Midbrain (tissue), 1 donor: ENCODE data around the gene RAVER2.
"Not testable (repeated sequence)": the region's sequence is repeated elsewhere in the genome, so short reads cannot be mapped to it uniquely, and the experiment has no call there.

Experiments used
- DNase-seq: peaks from one replicate; lab custom pipeline; 2025; lab: John Stamatoyannopoulos, UW

Gene RAVER2, protein sequence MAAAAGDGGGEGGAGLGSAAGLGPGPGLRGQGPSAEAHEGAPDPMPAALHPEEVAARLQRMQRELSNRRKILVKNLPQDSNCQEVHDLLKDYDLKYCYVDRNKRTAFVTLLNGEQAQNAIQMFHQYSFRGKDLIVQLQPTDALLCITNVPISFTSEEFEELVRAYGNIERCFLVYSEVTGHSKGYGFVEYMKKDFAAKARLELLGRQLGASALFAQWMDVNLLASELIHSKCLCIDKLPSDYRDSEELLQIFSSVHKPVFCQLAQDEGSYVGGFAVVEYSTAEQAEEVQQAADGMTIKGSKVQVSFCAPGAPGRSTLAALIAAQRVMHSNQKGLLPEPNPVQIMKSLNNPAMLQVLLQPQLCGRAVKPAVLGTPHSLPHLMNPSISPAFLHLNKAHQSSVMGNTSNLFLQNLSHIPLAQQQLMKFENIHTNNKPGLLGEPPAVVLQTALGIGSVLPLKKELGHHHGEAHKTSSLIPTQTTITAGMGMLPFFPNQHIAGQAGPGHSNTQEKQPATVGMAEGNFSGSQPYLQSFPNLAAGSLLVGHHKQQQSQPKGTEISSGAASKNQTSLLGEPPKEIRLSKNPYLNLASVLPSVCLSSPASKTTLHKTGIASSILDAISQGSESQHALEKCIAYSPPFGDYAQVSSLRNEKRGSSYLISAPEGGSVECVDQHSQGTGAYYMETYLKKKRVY

GRCh38 chr1:64744492-64745180 lies at the start of gene RAVER2:
Gene RAVER2 (plus strand): TSS chr1:64745075. CDS start chr1:64745173, 98 bp downstream.
- DNase-seq = peak; percentile 34

DNA sequence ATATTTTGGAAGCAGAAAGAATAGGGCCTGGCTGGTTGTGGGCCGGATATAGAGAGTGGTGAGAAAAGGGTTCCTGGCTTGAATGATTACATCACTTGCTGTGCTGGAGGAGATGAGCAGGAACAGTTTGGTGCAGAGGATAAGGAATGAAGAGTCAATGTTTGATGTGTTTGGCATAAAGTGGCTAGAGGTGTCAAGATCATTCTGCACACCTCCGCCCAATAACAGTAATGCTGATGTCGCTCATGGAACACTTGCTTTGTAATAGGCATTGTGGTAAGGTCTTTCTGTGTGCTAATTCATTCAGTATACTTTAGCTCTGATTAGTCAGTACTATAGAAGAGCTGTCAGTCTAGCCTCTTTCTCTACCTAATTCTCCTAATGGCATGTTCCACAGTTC lies 48.0 kb upstream of the RAVER2 start:
- DNase-seq = no peak

DNA sequence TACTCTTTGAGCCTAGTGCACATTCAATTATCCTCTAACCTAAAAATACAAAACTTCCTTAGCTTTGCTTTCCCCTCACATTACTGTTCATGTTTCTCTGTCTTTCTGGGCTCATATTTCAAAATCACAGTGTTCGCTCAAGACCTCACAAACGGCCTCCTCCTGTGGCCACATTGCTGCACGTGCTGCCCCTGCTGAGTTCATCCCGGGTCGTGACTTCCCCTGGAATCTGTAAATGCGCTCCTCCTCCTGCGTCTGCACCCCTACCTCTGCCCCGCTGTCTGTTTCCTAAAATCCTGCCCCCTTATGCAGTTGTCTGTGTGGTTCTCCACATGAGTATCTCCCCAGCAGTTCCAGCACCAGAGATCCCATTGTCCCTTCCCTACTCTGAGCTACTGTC lies 45.5 kb upstream of the RAVER2 start:
- DNase-seq = no peak

DNA sequence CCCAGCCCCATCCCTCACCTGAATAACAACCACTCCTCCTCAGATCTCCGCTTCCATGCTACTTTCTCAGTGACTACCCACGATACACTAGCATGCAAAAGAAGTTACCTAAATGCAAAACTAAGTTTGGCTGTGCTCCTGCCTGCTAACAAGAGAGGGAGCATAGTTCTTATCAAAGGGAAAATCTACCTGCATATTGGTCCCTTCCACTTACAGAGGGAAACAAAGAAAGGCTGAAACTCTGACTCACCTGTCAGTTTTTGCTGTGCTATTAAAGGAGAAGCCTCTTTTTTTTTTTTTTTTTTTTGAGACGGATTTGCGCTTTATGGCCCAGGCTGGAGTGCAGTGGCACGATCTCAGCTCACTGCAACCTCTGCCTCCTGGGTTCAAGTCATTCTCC lies 43.8 kb upstream of the RAVER2 start:
- DNase-seq = no peak

GRCh38 chr1:64701886-64702285 lies 43.0 kb upstream of the RAVER2 start:
- no peak for DNase-seq

DNA sequence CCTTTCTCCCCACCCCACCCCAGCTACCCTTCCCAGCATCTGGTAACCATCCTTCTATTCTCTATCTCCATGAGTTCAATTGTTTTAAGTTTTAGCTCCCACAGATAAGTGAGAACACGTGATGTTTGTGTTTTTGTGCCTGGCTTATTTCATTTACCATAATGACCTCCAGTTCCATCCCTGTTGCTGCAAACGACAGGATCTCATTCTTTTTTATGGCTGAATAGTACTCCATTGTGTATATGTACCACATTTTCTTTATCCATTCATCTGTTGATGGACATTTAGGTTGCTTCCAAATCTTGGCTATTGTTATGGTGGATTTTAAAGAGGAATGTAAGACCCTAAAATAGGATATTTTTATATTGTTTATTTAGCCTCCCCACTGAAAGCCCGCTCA lies 42.2 kb upstream of the RAVER2 start:
- not testable (repeated sequence) for DNase-seq

- no peak for DNase-seq
Measured at GRCh38 chr1:64703600-64703999, 41.3 kb upstream of the RAVER2 start.

GRCh38 chr1:64705591-64705990 lies 39.3 kb upstream of the RAVER2 start:
- no peak for DNase-seq

DNA sequence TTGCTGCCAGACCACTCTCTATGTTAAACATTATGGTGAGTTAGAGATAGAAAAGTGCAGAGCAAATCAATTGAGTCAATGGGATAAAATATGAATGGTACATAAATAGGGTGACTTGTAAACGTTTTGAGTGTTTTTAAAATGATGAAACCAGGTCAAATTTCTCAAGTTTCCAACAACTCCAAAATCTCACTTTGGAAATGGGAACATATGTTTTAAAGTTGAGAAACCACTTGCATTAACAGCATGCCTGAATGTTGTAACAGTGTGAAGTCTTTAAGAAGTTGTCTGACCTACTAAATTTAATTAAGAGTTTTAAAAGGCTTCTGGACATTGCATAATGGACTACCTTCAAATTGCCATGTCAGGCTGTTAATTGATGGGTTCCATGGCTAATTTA lies 33.6 kb upstream of the RAVER2 start:
- DNase-seq = no peak

DNA sequence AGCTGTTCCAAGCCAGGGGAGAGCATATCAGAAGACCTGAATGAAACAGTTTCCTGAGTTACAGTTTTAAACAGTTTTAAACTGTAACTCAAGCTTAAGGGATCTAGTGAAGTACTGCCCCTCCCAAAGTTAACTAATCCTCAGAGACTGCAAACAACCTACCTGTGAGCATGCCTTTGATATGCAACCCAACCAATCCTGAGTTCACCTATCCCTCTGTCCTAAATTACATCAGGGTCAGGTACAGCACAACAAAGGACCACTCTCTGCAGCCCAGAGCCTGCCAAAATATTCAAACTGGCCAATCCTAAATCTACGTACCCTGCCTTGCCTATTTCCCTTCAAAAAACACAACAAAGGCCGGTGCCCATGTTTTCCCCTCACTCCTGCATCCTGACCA lies 32.8 kb upstream of the RAVER2 start:
- DNase-seq = no peak

DNA sequence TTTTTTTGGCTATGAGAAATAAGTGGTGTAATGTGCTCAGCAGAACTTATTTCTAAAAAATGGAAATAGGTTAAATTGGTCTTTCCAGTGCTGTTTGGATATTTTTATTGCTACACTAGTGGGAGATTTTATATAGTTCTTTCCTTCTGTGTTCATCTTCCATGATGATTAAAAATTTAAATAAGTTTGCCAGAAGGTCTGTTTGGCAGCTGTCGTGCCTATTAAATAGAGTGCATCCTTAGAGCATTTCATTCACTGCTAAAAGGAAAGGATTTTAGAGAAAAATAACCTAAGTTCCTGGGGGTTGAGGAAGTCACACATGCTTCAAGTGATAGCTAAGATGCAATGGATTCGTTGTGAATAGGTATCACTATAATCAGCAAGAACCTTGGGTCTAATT lies 29.7 kb upstream of the RAVER2 start:
- DNase-seq = no peak

DNA sequence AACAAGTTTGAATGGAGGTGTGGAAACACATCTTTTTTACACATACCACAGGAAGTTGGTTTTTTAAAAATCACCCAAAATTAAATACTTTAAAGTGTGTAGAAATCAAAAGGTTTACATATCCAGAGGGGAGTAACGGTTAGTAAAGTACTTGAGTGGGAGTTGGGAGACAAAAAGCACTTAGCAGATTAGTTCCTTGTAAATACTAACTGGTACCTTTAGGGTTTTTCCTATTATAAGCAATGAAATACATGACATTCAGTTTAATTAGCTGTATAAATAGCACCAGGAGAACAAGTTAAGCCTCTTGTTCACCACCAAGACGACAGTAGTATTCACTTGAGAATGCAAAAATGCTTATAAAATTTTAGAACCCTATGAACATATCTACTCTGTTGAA lies 23.7 kb upstream of the RAVER2 start:
- DNase-seq = no peak

GRCh38 chr1:64721576-64722145 lies 23.2 kb upstream of the RAVER2 start:
- no peak for DNase-seq

DNA sequence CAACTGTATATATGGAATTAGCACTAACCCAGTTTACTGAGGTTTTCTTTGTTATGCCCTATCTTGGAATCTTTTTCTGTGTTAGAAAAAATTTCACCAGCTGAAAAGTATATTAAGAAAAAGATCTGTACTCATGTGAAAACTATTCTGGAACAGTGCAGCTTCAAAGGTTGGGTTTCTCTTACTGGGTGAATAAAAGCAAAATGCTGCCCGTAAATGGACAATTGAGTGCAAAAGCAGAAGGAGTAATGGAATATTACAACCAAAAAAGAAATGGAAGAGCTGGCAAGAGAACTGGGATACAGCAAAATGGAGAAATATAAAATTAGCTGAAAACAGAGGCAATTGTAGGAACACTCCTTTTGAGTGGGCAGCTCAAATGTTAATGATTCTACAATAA lies 17.0 kb upstream of the RAVER2 start:
- DNase-seq = no peak

DNA sequence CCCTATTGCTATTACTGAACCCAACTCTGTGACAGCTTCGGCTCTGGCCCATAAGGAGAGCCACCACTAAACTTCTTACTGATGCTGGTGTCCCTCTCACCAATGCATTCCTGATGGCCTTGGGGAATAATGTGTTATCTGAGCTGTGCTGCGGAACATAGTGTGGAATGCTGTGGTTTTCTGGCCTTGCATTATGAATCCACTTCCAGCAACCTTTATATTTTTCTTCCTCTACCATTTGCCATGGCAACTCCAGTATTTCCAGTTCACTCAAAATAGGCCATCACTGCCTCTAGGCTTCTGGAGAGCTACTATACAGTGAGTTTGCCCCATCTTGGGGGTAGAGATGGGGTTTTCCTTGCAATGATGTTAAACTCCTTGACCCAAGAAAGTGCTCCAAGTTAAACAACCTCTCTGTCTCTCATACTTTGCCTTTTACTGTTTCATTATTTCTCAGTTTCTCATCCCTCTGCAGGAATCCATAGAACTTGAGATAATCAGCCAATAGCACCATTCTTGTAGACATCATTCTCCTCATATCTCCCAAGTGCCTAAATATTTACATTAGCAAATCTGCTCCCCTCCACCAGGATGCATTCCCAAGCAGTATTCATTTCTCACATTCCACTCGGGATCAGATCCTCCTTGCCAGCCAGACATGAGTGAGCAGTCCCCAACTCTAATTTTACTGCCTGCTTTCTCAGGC lies 11.1 kb upstream of the RAVER2 start:
- DNase-seq = no peak

- DNase-seq = no peak
Measured at GRCh38 chr1:64734287-64734652, 10.6 kb upstream of the RAVER2 start.

GRCh38 chr1:64740687-64741086 lies 4.2 kb upstream of the RAVER2 start:
- DNase-seq = not testable (repeated sequence)

DNA sequence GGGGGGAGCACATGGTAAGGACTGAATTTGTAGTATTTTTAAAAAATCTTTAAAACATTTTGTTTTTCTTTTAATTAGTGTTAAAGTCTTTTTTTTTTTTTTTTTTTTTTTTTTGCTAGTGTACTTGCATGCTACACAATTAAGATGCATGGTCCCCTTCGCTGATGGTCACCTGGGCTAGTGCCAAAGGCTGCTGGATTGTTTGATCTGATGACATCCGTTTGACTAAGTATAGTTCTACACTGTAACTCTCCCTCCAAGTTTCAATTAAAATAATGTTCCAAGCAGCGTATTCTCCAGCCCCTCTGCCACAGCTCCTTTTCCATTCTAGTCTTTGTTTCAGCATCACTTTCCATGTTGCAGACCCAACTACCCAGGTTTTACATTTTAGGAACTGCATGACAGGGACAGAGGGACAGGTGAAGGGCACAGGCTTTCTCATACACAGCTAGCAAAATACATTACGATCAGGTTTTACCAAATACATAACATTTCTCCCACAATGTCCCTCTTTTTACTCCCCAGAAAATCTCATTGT lies 852 bp upstream of the RAVER2 start:
- DNase-seq = no peak

GRCh38 chr1:64745181-64745985 lies 508 bp downstream of the RAVER2 start:
- DNase-seq = no peak

DNA sequence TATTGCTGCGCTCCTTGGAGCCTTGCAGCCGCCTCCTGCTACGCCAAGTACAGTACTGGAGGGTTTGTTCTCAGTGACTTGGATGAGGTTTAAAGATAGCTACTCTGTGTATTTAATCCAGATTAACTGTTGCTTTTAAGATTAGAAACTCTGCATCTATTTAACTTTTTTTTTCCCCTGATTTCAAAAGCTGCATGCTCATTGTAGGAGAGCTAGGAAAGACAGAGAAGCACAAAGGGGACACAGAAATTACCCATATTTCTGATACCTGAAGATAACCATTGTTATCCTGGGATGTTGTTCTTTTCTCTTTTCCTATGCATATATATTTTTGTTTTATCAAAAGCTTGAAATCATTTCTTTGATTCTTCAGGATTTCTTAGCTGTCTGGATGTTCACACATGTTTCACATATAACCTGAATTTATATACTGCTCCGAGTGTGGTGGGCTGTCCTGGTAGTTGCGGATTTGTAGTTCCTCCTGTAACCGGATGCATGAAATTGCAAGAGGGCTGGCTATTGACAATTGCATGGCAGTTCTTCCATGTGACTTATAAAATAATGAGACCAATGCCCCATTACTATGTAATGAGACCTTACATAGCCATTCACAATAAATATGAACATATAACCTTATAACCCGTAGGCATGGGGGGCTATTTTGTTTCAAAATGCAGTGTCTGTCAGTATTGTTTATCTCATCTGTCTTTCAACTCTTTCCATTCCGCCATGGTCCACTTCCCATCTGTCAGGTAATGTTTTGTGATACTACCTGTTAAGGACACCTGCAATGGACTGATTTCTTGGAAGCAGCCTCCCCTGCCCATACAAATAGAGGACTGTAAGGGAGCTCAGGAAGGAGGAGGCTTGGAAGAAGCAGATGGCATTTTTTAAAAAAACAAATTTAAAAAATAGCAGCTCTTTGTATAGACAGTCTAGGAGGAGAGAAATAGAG lies 1.4 kb downstream of the RAVER2 start:
- DNase-seq = peak; percentile 19
